ENCODE measurements around the gene ZSWIM4.

GRCh38 chr19:13748169-13748828, 46.9 kb upstream of the ZSWIM4 start:
- TF ChIP-seq CTCF (IDR thresholded peaks at IDR 0.05) (no peak), EP300 (IDR thresholded peaks at IDR 0.05) (no peak)

Measured in upper lobe of left lung (tissue), 4 donors.